Tibial artery (tissue), 4 donors: ENCODE results near the gene CHERP.

Experiments
- DNase-seq, 2 donors: peaks; one replicate each; pipeline ENCODE4 v3.0.0-alpha.2; 2019
- H3K27ac ChIP-seq, 2 donors: fragments of 200-600 bp; sonication (generic) in 1 of 2; 1 replicate in 1 of 2; 2 replicates in 1 of 2; pipeline ENCODE4 v1.5.1; 2018 to 2019; ENCODE audit warnings: mild to moderate bottlenecking in 1 of 2
- H3K27me3 ChIP-seq, 2 donors: fragments of 200-600 bp; sonication (generic) in 1 of 2; one replicate each; pipeline versions ENCODE4 v1.5.1 to v1.6.0; 2016 to 2019
- H3K36me3 ChIP-seq, 3 donors: fragments of 200-600 bp; sonication (generic) in 2 of 3; one replicate each; pipeline ENCODE4 v1.5.1; 2016 to 2019; ENCODE audit warnings: mild to moderate bottlenecking in 2 of 3
- H3K4me1 ChIP-seq, 4 donors: fragments of 200-600 bp; sonication (generic) in 2 of 4; 1 replicate in 3 of 4; 2 replicates in 1 of 4; pipeline ENCODE4 v1.5.1; 2016 to 2019
- H3K4me3 ChIP-seq, 2 donors: fragments of 200-600 bp; sonication (generic) in 1 of 2; 1 replicate in 1 of 2; 2 replicates in 1 of 2; pipeline ENCODE4 v1.5.1; 2018 to 2019; ENCODE audit warnings: mild to moderate bottlenecking in 2 of 2
- H3K9me3 ChIP-seq, 3 donors: fragments of 200-600 bp; sonication (generic) in 1 of 3; one replicate each; pipeline ENCODE4 v1.5.1; 2016 to 2019
- CTCF ChIP-seq, 2 experiments: fragments of 200-600 bp in 1 of 2; fragments of 450-650 bp in 1 of 2; IDR thresholded peaks; one replicate each; pipeline ENCODE4 v1.5.1; 2017 to 2019; ENCODE audit warnings: antibody characterized with exemption in 2 of 2, mild to moderate bottlenecking in 1 of 2, moderate library complexity in 1 of 2
- intact Hi-C: fragments of 100-400 bp; cut with DNase I; formaldehyde crosslinking; loops from one replicate; pipeline ENCODE4 v1.15.0; 2023; ENCODE audit warnings: low total_unique reads

CHERP gene

GRCh38 chr19:16535381-16535780 is 6.9 kb downstream of the CHERP start:
- Histone ChIP-seq H3K36me3 (peaks cover 56 to 96% (median 82%) of the 10 kb centered on the region in 3 donors), H3K4me1 (peaks cover 0 to 18% (median 10%) of the 10 kb centered on the region in 4 donors), H3K9me3 (no peaks in the 10 kb centered on the region), H3K27me3 (no peaks in the 10 kb centered on the region), H3K4me3 (no peak overlapping the region), H3K27ac (no peak overlapping the region)
- no peak for DNase-seq
- intact Hi-C loops, result no loop called here
- no peak for TF ChIP-seq CTCF (IDR thresholded peaks at IDR 0.05)

GRCh38 chr19:16532440-16533234 is 9.6 kb downstream of the CHERP start:
- H3K27ac ChIP-seq, result no peak overlapping the region
- intact Hi-C loops, result no loop called here
- TF ChIP-seq CTCF (IDR thresholded peaks at IDR 0.05), result no peak
- H3K27me3 ChIP-seq, result no peaks in the 10 kb centered on the region
- H3K36me3 ChIP-seq, result peaks cover 84 to 100% (median 96%) of the 10 kb centered on the region in 3 donors
- no peak for DNase-seq
- no peak overlapping the region for H3K4me3 ChIP-seq
- H3K9me3 ChIP-seq, result no peaks in the 10 kb centered on the region
- no peaks in the 10 kb centered on the region for H3K4me1 ChIP-seq

- no peak for DNase-seq
- H3K27ac ChIP-seq, result no peak overlapping the region
- peaks cover 92 to 100% (median 98%) of the 10 kb centered on the region in 3 donors for H3K36me3 ChIP-seq
- intact Hi-C loops, result no loop called here
- H3K4me1 ChIP-seq, result no peaks in the 10 kb centered on the region
- no peaks in the 10 kb centered on the region for H3K27me3 ChIP-seq
- H3K9me3 ChIP-seq, result no peaks in the 10 kb centered on the region
- TF ChIP-seq CTCF (IDR thresholded peaks at IDR 0.05), result no peak
- no peak overlapping the region for H3K4me3 ChIP-seq
These were observed 10.9 kb downstream of the CHERP start for GRCh38 chr19:16531380-16531669.

- TF ChIP-seq CTCF (IDR thresholded peaks at IDR 0.05), result no peak
- DNase-seq, result no peak
- Histone ChIP-seq H3K4me1 (no peaks in the 10 kb centered on the region), H3K27ac (no peak overlapping the region), H3K4me3 (no peak overlapping the region), H3K27me3 (no peaks in the 10 kb centered on the region), H3K9me3 (no peaks in the 10 kb centered on the region), H3K36me3 (peaks cover 97 to 100% (median 98%) of the 10 kb centered on the region in 3 donors)
- intact Hi-C loops, result no loop called here
These were observed 11.5 kb downstream of the CHERP start for GRCh38 chr19:16530540-16531379.

- peaks cover 97 to 100% (median 98%) of the 10 kb centered on the region in 3 donors for H3K36me3 ChIP-seq
- TF ChIP-seq CTCF (IDR thresholded peaks at IDR 0.05), result no peak
- DNase-seq, result no peak
- no peaks in the 10 kb centered on the region for H3K27me3 ChIP-seq
- no peak overlapping the region for H3K4me3 ChIP-seq
- H3K9me3 ChIP-seq, result no peaks in the 10 kb centered on the region
- intact Hi-C loops, result no loop called here
- no peak overlapping the region for H3K27ac ChIP-seq
- H3K4me1 ChIP-seq, result no peaks in the 10 kb centered on the region
These were observed 12.6 kb downstream of the CHERP start for GRCh38 chr19:16529466-16530144.
